HG02981 (cell line): ENCODE results near the gene KASH5.

Experiments used
- ATAC-seq: cut with Tn5 transposase; IDR thresholded peaks from one replicate; pipeline ENCODE4 v1.9.1; 2021; ENCODE audit warnings: mild to moderate bottlenecking, moderate library complexity; ENCODE audit not compliant: unreplicated experiment

KASH5 gene, protein sequence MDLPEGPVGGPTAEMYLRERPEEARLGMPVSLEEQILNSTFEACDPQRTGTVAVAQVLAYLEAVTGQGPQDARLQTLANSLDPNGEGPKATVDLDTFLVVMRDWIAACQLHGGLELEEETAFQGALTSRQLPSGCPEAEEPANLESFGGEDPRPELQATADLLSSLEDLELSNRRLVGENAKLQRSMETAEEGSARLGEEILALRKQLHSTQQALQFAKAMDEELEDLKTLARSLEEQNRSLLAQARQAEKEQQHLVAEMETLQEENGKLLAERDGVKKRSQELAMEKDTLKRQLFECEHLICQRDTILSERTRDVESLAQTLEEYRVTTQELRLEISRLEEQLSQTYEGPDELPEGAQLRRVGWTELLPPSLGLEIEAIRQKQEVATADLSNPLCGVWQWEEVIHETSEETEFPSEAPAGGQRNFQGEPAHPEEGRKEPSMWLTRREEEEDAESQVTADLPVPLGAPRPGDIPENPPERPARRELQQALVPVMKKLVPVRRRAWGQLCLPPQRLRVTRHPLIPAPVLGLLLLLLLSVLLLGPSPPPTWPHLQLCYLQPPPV

DNA sequence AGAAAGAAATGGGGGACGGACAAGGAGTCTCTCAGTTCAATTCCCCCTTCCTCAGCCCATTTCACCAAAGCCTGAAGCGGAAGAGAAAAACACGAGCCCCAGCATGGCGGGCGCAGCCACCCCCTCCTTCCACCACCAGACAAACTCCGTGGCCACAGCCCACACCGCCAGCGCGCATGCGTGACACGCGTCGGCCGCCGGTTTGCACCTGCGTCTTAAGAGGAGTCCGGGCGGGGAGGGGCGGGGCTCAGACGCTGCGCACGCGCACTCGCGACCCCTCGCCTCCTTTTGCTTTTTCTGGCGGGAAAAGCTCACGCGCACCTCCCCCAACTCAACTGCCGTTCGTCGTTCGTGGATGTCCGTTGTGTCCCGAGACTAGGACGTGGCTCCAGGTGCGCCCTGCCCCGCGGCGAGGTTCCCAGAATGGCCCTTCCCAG, at the start of gene KASH5:
Gene KASH5 (plus strand): TSS at position 314 of the 437 bp plus-strand sequence. CDS start 2,635 bp downstream, outside the sequence.
- peak; percentile 55 for ATAC-seq

- no peak for ATAC-seq
These were observed 49.3 kb upstream of the KASH5 start for GRCh38 chr19:49338691-49339300.

DNA sequence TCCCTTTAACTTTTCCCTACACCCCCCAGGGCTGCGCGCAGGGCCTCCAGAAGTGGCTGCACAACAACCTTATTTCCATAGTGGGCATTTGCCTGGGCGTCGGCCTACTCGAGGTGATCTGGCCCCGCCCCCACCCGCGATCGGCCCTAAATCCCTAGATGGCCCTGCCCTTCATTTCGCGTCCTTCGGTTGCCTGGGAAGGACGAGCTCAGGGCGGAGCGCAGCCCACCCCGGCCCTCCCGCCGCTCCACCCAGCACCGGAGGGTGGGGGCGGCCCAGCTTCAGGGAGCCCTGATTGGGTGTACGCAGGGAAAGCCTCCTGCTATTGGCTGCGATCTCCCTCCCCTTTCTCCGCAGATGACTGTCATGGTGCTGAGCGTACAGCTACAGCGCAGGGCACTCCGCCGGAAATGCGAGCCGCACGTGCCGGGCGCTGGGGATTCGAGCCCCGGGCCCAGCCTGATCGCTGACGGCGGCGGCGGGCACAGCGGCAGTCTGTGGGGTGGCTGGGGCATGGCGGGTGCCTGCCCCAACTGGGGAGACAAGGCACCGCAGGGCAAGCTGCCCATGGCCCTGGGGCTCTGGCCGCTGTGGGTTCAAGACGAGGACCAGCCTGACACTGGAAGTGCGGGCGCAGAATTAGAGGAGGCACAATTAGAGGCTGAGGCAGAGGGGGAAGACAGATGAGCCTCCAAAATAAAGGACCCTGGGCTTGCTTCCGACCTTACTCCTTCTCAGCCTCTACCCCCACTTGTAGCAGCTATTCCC, 48.6 kb upstream of the KASH5 start:
- ATAC-seq, result no peak

DNA sequence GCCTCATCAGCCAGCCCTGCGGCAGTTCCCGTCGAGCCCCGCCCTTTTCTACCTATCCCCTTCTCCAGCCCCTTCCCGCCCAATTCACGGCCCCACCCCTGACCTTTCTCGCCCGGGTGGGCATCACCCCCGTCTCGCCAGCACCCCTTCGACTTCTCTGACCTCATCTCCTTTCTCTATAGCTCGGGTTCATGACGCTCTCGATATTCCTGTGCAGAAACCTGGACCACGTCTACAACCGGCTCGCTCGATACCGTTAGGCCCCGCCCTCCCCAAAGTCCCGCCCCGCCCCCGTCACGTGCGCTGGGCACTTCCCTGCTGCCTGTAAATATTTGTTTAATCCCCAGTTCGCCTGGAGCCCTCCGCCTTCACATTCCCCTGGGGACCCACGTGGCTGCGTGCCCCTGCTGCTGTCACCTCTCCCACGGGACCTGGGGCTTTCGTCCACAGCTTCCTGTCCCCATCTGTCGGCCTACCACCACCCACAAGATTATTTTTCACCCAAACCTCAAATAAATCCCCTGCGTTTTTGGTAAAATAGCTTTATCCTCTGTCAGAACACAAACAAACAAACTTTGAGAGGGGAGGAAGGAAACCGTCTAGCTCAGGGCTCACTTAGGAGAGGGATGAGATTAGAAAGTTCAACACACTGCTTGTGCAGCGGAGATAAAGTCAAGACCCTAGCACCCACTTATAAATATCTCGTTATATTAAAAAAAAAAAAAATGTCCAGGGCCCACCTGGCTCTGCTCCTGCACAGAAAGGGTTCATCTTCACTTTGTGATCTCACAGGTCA, 47.8 kb upstream of the KASH5 start:
- ATAC-seq, result peak; percentile 61

DNA sequence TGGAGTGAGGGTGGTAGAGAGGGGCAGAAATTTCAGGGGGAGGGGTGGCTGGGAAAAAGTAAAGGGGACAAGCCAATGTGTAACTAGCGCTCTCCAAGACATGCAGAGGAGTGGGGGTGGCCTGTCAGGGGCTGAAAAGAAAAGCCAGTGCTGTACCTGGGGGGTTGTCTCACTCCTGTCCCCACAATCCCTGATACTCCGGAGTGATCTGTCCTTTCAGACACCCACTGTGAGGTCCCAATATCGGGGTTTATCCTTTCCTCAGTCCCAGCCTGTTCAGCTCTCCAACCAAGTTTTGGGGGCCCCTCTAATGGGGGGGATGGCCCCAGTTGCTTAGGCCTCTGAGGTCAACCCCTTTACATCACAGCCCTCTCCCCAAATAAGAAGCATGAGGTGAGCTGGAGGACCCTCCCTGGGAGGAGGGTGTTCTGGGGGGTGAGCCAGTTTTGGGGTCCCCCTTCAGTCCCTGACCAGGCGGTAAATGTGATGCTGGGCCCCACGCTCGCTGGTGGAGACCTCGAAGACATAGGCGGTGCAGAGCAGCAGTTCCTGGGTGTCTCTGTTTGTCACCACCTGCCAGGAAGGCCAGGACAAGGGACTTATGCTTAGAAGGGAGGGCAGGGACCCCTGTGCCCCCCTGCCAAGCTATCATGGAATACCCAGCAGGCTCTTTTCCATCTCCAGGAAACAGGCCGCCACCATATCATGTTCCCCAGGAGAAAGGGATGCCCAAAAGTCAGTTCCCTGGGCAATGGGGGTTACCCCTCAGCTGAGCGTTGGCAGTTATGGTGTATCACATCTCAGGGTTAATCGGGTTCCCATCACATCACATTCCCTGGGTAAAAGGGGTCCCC, 47.0 kb upstream of the KASH5 start:
- no peak for ATAC-seq

- ATAC-seq, result no peak
These were observed 45.7 kb upstream of the KASH5 start for GRCh38 chr19:49342291-49342721.

- ATAC-seq, result no peak
These were observed 44.9 kb upstream of the KASH5 start for GRCh38 chr19:49343123-49343522.

DNA sequence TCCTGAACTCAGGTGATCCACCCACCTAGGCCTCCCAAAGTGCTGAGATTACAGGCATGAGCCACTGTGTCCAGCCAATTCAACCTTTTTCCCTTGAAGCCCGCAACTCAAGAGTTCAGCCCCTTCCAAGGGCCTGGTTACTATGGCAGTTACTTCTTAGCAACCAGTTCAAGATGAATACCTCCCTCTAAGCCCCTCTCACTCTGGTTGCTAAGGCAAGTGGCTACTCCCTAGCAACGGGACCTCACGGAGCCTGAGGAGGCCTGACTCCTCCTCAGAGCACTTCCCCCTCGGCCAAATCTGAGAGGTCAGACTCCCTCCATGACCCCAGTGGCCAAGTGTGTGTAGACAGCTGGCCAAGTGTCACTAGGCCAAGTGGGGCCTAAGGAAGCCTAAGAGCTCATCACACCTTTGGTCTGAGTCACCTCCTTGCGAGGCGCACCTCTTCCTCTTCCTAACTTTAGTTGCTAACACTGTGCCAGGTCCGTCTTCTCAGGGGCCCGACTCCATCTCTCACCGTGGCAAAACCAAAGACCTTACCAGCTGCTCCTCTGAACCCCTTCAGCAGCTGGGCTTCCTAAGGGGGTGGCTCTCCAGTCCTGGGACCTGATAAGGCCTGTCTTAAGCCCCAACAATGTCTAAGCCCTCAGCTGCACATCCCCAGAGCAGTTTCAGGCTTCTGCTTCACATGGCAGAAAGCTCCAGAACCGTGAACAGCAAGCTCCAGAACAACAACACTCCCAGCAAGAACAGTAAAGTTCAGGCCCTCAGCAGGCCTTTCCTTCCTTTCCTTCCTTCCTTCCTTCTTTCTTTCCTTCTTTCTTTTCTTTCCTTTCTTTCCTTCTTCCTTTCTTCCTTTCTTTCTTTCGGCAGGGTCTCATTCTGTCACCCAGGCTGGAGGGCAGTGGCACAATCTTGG, 43.3 kb upstream of the KASH5 start:
- ATAC-seq, result no peak

- ATAC-seq, result no peak
These were observed 40.9 kb upstream of the KASH5 start for GRCh38 chr19:49347191-49347590.

GRCh38 chr19:49347835-49348234, 40.2 kb upstream of the KASH5 start:
- ATAC-seq, result no peak

GRCh38 chr19:49348305-49349189, 39.5 kb upstream of the KASH5 start:
- ATAC-seq, result no peak

- ATAC-seq, result no peak
These were observed 38.5 kb upstream of the KASH5 start for GRCh38 chr19:49349567-49349966.

- ATAC-seq, result no peak
These were observed 32.1 kb upstream of the KASH5 start for GRCh38 chr19:49355909-49356353.

GRCh38 chr19:49356382-49356781, 31.7 kb upstream of the KASH5 start:
- ATAC-seq, result no peak

DNA sequence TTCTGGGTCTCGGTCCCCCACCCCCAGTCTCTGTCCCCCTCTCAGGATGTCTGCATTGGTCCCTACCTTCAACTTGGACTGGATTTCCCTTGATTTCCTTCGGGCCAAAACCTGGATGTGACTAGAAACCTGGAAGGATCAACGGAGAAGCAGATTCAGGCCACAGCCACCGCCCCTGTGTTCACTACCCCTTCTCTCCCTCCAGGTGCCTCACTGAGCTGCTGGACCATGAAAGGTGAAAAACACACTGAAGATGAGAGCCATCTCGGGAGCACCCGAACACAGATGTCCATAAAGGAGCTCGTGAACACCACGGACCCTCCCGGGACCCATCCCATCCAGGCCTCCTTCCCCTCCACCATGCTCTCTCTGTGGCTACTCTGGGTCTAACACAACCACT, 30.9 kb upstream of the KASH5 start:
- ATAC-seq, result no peak

DNA sequence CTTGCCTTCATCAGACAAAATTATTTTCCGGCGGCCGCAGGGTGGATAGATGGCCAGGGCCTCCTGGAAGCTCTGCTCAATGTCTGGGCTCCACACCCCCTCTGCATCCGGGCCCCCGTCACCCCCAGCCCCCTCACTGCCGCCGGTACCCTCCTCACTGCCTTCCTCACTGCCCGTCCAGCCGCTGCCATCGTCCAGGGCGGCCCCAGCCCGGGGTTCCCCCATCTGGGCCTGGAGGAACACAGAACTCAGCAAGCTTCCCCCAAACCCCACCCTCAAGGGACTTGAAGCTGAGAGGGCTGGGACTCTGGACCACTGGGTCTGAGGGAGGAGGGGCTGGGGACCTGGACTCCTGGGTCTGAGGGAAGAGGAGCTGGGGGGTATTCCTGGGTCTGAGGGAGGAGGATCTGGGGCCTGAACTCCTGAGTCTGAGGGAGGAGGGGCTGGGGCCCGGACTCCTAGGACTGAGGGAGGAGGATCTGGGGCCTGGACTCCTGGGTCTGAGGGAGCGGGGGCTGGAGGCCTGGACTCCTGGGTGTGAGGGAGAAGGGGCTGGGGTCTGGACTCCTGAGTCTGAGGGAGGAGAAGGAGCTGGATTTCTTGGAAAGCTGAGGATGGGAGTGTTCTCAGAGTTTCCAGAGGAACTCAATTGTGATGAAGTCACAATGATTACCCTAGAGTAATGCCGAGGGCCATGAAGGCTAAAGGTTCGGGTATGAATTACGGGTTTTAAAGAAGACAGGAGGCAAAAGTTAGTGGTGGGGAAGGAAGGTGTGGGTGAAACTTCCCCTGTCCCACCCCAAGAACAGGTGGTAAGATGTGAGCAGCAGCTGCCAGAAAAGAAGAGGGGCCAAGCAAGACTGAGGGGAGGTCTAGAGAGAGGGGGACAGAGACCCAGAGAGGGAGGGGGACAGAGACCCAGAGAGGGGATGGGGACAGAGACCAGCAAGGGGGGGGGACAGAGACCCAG, 27.9 kb upstream of the KASH5 start:
- no peak for ATAC-seq
